Heart right ventricle (tissue), 16 donors: ENCODE results near the gene CTRB2. TPM values are rescaled to one million over a fixed set of nuclear protein-coding genes. Genes with fewer than 3 reads are reported as not detected.

Experiments used
- ATAC-seq, 8 donors: fragments of 200-7000 bp; cut with Tn5 transposase; one replicate each; pipeline ENCODE4 v1.9.1; 2020; ENCODE audit warnings: mild to moderate bottlenecking in 8 of 8, moderate library complexity in 8 of 8, moderate number of reproducible peaks in 1 of 8
- DNase-seq, 2 donors: peaks; one replicate each; pipeline ENCODE4 v3.0.0-alpha.2; 2020
- H3K27ac ChIP-seq, 10 donors: fragments of 200-600 bp; sonication (generic) in 2 of 10; one replicate each; pipeline versions ENCODE4 v1.5.0 to v1.8.0; 2020 to 2022; ENCODE audit warnings: mild to moderate bottlenecking in 3 of 10
- H3K27me3 ChIP-seq, 7 donors: fragments of 200-600 bp; one replicate each; pipeline ENCODE4 v1.8.0; 2021 to 2022; ENCODE audit warnings: mild to moderate bottlenecking in 2 of 7
- H3K36me3 ChIP-seq, 9 donors: fragments of 200-600 bp; sonication (generic) in 1 of 9; one replicate each; pipeline versions ENCODE4 v1.5.0 to v1.8.0; 2020 to 2022; ENCODE audit warnings: mild to moderate bottlenecking in 2 of 9
- H3K4me1 ChIP-seq, 9 donors: fragments of 200-600 bp; sonication (generic) in 1 of 9; one replicate each; pipeline versions ENCODE4 v1.5.0 to v1.8.0; 2020 to 2022; ENCODE audit warnings: mild to moderate bottlenecking in 4 of 9
- H3K4me3 ChIP-seq, 10 donors: fragments of 200-600 bp; sonication (generic) in 2 of 10; one replicate each; pipeline versions ENCODE4 v1.5.0 to v1.8.0; 2020 to 2022; ENCODE audit warnings: mild to moderate bottlenecking in 7 of 10, moderate library complexity in 2 of 10
- H3K9me3 ChIP-seq, 11 donors: fragments of 200-600 bp in 10 of 11; sonication (generic) in 2 of 11; one replicate each; pipeline versions ENCODE4 v1.5.0 to v1.8.0; 2013 to 2022; ENCODE audit warnings: mild to moderate bottlenecking in 2 of 11, control low read depth in 1 of 11, moderate library complexity in 1 of 11
- CTCF ChIP-seq, 9 donors: fragments of 200-600 bp; sonication (generic) in 2 of 9; IDR thresholded peaks; one replicate each; pipeline versions ENCODE4 v1.5.0 to v1.8.0; 2021 to 2022; ENCODE audit warnings: antibody characterized with exemption in 9 of 9, mild to moderate bottlenecking in 5 of 9, moderate library complexity in 1 of 9
- WGBS, 2 donors: extraction: QIAGEN DNeasy Blood & Tissue Kit; methylation state at CpG; one replicate each; pipeline ENCODE4 v1.1.7; 2013; ENCODE audit warnings: inconsistent platforms in 1 of 2; 5-methylcytosine and 5-hydroxymethylcytosine counted together
- intact Hi-C, 10 donors: fragments of 100-400 bp; cut with DNase I; formaldehyde crosslinking; loops; one replicate each; pipeline versions ENCODE4 v1.11.1 to v1.14.2; 2022
- polyA plus RNA-seq, 2 donors: library from polyadenylated mRNA; stranded (reverse); fragments of 200-250 nt; gene quantifications; one replicate each; pipeline ENCODE4 v1.2.3, GENCODE V29; 2013
- total RNA-seq, 10 donors: library from RNA; stranded (reverse); fragmentation: NEBNext Ultra II Directional in 3 of 10; extraction: Animal tissue kit (Norgen Biotek cat#: 25700) in 3 of 10; gene quantifications; one replicate each; pipeline versions ENCODE4 v1.2.1 to v1.2.4, GENCODE V29; 2021 to 2023
- donor health status: Arrhythmogenic right ventricular cardiomyopathy.
- donor health status: ischemic (EF 13 %, LVEDD 7.1; RV severe dilation, severe dysfunction).
- donor health status: healthy with polysubstance abuse.
- donor health status: DM: no; HTN: yes; CAD: no.
- donor health status: DM: no; HTN: no; CAD: no.
- donor health status: ischemic (EF 25% LVEDD 6.9; RV normal size, moderate dysfunction).
- donor health status: ischemic (EF 25% LVEDD 5.7; RV mildly dilated, moderate dysfunction).
- donor health status: healthy.
- donor health status: DM: yes; HTN: yes; CAD: no.
- donor health status: Ischemic cardiomyopathy.
- donor health status: ischemic (EF 35%, LVEDD 5.7; RV mildly dilated, moderate dysfunction).
- donor health status: nonischemic (EF 11% LVEDD 7.7; RV severe dilation, severe dysfunction).
- donor health status: DM: yes; HTN: yes; CAD: no.
- donor health status: PGD.
- donor health status: ischemic (EF 29% LVEDD 5.4; RV normal size, mild dysfunction).
- donor health status: nonischemic (EF 23%, LVEDD 6.1; RV moderate dilation, normal function).

The CTRB2 gene
- total and polyA plus RNA-seq, 12 donors: 0.42 to 3.8 (median 2.8) TPM; not detected in 4

- Histone ChIP-seq H3K27ac (no peak overlapping the region), H3K9me3 (no peaks in the 10 kb centered on the region), H3K4me3 (no peak overlapping the region), H3K4me1 (peaks cover 0 to 11% (median 0%) of the 10 kb centered on the region in 9 donors), H3K27me3 (peaks cover 0 to 21% (median 0%) of the 10 kb centered on the region in 7 donors), H3K36me3 (no peaks in the 10 kb centered on the region)
- no peak for TF ChIP-seq CTCF (IDR thresholded peaks at IDR 0.05)
- intact Hi-C loops: loop anchor here in 3 of 10 donors (5.0 to 10.0 kb wide), 3 partner anchors 178 to 198 kb away; no protein-coding TSS in a partner anchor
- ATAC-seq: no peak
- WGBS, 2 donors: 95 to 96% methylated on average over 4 to 5 of the region's 6 CpGs
- DNase-seq: no peak
These were observed 2.6 kb downstream of the CTRB2 start for GRCh38 chr16:75204410-75204758.

GRCh38 chr16:75203667-75204409, 3.1 kb downstream of the CTRB2 start:
- no peak for TF ChIP-seq CTCF (IDR thresholded peaks at IDR 0.05)
- H3K4me3 ChIP-seq: no peak overlapping the region
- DNase-seq (no peak), ATAC-seq (no peak)
- H3K9me3 ChIP-seq: no peaks in the 10 kb centered on the region
- 84 to 88% methylated on average over 13 of the region's 13 CpGs for WGBS, 2 donors
- intact Hi-C loops: loop anchor here in 3 of 10 donors (2.0 to 10.0 kb wide), 4 partner anchors 17 to 198 kb away; no protein-coding TSS in a partner anchor
- H3K27me3 ChIP-seq: peaks cover 0 to 24% (median 0%) of the 10 kb centered on the region in 7 donors
- no peaks in the 10 kb centered on the region for H3K36me3 ChIP-seq
- no peak overlapping the region for H3K27ac ChIP-seq
- peaks cover 0 to 11% (median 0%) of the 10 kb centered on the region in 9 donors for H3K4me1 ChIP-seq

GRCh38 chr16:75203096-75203495, 3.9 kb downstream of the CTRB2 start:
- Histone ChIP-seq H3K27ac (no peak overlapping the region), H3K27me3 (peaks cover 0 to 32% (median 0%) of the 10 kb centered on the region in 7 donors), H3K4me1 (peaks cover 0 to 11% (median 3%) of the 10 kb centered on the region in 9 donors), H3K9me3 (no peaks in the 10 kb centered on the region), H3K4me3 (no peak overlapping the region), H3K36me3 (no peaks in the 10 kb centered on the region)
- intact Hi-C loops: loop anchor here in 3 of 10 donors (2.0 to 10.0 kb wide), 4 partner anchors 18 to 199 kb away; no protein-coding TSS in a partner anchor
- WGBS, 2 donors: 85% methylated on average over 12 of the region's 12 CpGs
- no peak for DNase-seq
- ATAC-seq: no peak
- no peak for TF ChIP-seq CTCF (IDR thresholded peaks at IDR 0.05)

DNA sequence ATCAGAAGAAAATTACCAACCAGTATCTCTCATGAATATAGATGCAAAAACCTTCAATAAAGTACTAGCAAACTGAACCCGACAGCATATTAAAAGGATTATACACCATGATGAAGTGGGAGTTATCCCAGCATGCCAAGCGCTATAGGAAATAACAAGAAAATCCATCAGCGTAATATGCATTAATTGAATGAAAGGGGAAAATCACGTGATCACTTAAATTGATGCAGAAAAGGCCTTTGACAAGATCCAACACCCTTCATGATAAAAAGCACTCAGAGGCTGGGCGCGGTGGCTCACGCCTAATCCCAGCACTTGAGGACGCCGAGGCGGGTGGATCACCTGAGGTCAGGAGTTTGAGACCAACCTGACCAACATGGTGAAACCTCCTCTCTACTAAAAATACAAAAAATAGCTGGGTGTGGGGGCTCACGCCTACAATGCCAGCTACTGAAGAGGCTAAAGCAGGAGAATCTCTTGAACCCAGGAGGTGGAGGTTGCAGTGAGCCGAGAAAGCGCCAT, 4.8 kb downstream of the CTRB2 start:
- no peaks in the 10 kb centered on the region for H3K9me3 ChIP-seq
- TF ChIP-seq CTCF (IDR thresholded peaks at IDR 0.05): no peak
- WGBS, 2 donors: 92 to 96% methylated on average over 13 of the region's 13 CpGs
- DNase-seq: no peak
- peaks cover 0 to 41% (median 7%) of the 10 kb centered on the region in 7 donors for H3K27me3 ChIP-seq
- H3K27ac ChIP-seq: no peak overlapping the region
- peaks cover 0 to 12% (median 6%) of the 10 kb centered on the region in 9 donors for H3K4me1 ChIP-seq
- no peak overlapping the region for H3K4me3 ChIP-seq
- no peaks in the 10 kb centered on the region for H3K36me3 ChIP-seq
- intact Hi-C loops: loop anchor here in 3 of 10 donors (2.0 to 10.0 kb wide), 4 partner anchors 19 to 200 kb away; no protein-coding TSS in a partner anchor
- ATAC-seq: no peak
